Astrocyte (in vitro differentiated cells and primary cell): ENCODE measurements around the gene UFD1. TPM values are rescaled to one million over a fixed set of nuclear protein-coding genes. Genes with fewer than 3 reads are reported as not detected.

ENCODE experiments used
- DNase-seq: peaks from one replicate; pipeline ENCODE4 v3.0.0-alpha.2; 2010; ENCODE audit warnings: low read depth
- FAIRE-seq: peaks from 2 replicates; lab custom pipeline; 2011; peaks lifted over from hg19 to GRCh38; lab: Jason Lieb, UNC
- H2AFZ ChIP-seq: 2 replicates; pipeline ENCODE4 v1.6.0; 2012; ENCODE audit warnings: low read depth, low read length, inconsistent platforms
- H3K27ac ChIP-seq: 2 replicates; pipeline ENCODE4 v1.5.1; 2011; ENCODE audit warnings: low read depth, low read length, inconsistent platforms
- H3K27me3 ChIP-seq: 2 replicates; pipeline ENCODE4 v1.6.0; 2011; ENCODE audit warnings: low read length, inconsistent platforms; ENCODE audit not compliant: insufficient read depth
- H3K36me3 ChIP-seq: 2 replicates; pipeline ENCODE4 v1.5.1; 2011; ENCODE audit warnings: low read length, inconsistent platforms; ENCODE audit not compliant: insufficient read depth
- H3K4me1 ChIP-seq: 2 replicates; pipeline ENCODE4 v1.5.1; 2011; ENCODE audit warnings: low read length, inconsistent platforms; ENCODE audit not compliant: insufficient read depth
- H3K4me2 ChIP-seq: 2 replicates; pipeline ENCODE4 v1.6.0; 2012; ENCODE audit warnings: low read length, inconsistent platforms
- H3K4me3 ChIP-seq: 2 replicates; pipeline ENCODE4 v1.5.1; 2011; ENCODE audit warnings: low read depth, mild to moderate bottlenecking, low read length, inconsistent platforms; ENCODE audit not compliant: insufficient read depth
- H3K79me2 ChIP-seq: 2 replicates; pipeline ENCODE4 v1.6.0; 2012; ENCODE audit warnings: mild to moderate bottlenecking, low read length, inconsistent platforms; ENCODE audit not compliant: insufficient read depth
- H3K9ac ChIP-seq: 2 replicates; pipeline ENCODE4 v1.6.0; 2012; ENCODE audit warnings: mild to moderate bottlenecking, low read length, inconsistent platforms
- H3K9me3 ChIP-seq: 2 replicates; pipeline ENCODE4 v1.5.1; 2012; ENCODE audit warnings: low read depth, mild to moderate bottlenecking, low read length, inconsistent platforms; ENCODE audit not compliant: insufficient read depth
- H4K20me1 ChIP-seq: 2 replicates; pipeline ENCODE4 v1.6.0; 2012; ENCODE audit warnings: low read length, inconsistent platforms; ENCODE audit not compliant: insufficient read depth
- H3K27ac Mint-ChIP-seq: one replicate; pipeline ENCODE4 v1.8.0; 2021; ENCODE audit warnings: mild to moderate bottlenecking, mixed read lengths; ENCODE audit not compliant: unreplicated experiment
- H3K27me3 Mint-ChIP-seq: one replicate; pipeline ENCODE4 v1.8.0; 2021; ENCODE audit warnings: low read depth, mixed read lengths; ENCODE audit not compliant: unreplicated experiment
- H3K36me3 Mint-ChIP-seq: one replicate; pipeline ENCODE4 v1.8.0; 2021; ENCODE audit warnings: low read depth, mixed read lengths; ENCODE audit not compliant: unreplicated experiment
- H3K4me1 Mint-ChIP-seq: one replicate; pipeline ENCODE4 v1.8.0; 2021; ENCODE audit warnings: low read depth, mixed read lengths; ENCODE audit not compliant: unreplicated experiment
- H3K4me3 Mint-ChIP-seq: one replicate; pipeline ENCODE4 v1.8.0; 2021; ENCODE audit warnings: mild to moderate bottlenecking, moderate library complexity, mixed read lengths; ENCODE audit not compliant: unreplicated experiment
- H3K9me3 Mint-ChIP-seq: one replicate; pipeline ENCODE4 v1.8.0; 2021; ENCODE audit warnings: mild to moderate bottlenecking, mixed read lengths; ENCODE audit not compliant: unreplicated experiment
- CTCF ChIP-seq: IDR thresholded peaks from 2 replicates; pipeline ENCODE4 v1.5.1; 2011; ENCODE audit warnings: low read depth, mild to moderate bottlenecking, inconsistent platforms, low read length, moderate library complexity; ENCODE audit not compliant: insufficient read depth
- EZH2 ChIP-seq: IDR thresholded peaks from 2 replicates; pipeline ENCODE4 v1.6.1; 2012; ENCODE audit warnings: mild to moderate bottlenecking, low read length, inconsistent platforms; ENCODE audit not compliant: insufficient read depth
- total RNA-seq: library from RNA; stranded (reverse); gene quantifications from 2 replicates; pipeline ENCODE4 v1.2.1, GENCODE V29; 2021

UFD1 gene
- total RNA-seq, 1 donor from 2014 or later = 105 TPM

- no peaks in the 10 kb centered on the region for H3K9me3 Mint-ChIP-seq
Observed at GRCh38 chr22:19506212-19506611, 27.2 kb upstream of the UFD1 start.

DNA sequence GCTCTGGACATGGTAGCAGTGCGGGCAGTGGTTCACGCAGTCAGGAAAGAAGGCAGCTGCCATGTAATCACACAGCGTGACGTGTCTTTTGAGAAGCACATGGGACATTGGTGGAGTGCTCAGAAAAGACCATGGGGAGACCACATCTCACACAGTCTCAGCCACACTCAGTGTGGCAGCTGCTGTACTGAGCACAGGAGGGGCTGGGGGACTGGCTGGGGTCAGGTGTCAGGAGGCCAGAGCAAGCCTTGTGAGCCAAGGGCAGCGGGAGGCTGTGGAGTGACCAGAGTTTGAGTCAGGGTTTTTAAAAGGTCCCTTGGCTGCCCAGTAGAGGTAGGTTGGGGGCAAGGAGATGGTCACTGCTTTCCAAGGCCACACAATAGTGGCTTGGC lies 26.7 kb upstream of the UFD1 start:
- H3K27me3 ChIP-seq = no peaks in the 10 kb centered on the region
- H3K9ac ChIP-seq = no peak overlapping the region
- no peak for TF ChIP-seq CTCF
- TF ChIP-seq EZH2 = no peak
- H3K4me3 Mint-ChIP-seq = no peak overlapping the region
- H3K36me3 Mint-ChIP-seq = peaks cover 2% of the 10 kb centered on the region
- DNase-seq = no peak
- H3K9me3 Mint-ChIP-seq = no peaks in the 10 kb centered on the region
- H3K4me3 ChIP-seq = no peak overlapping the region
- no peaks in the 10 kb centered on the region for H3K4me1 ChIP-seq
- H3K79me2 ChIP-seq = no peaks in the 10 kb centered on the region
- H3K27me3 Mint-ChIP-seq = peaks cover 18% of the 10 kb centered on the region
- H3K4me1 Mint-ChIP-seq = no peaks in the 10 kb centered on the region
- H3K36me3 ChIP-seq = no peaks in the 10 kb centered on the region
- H3K9me3 ChIP-seq = no peaks in the 10 kb centered on the region
- H3K27ac ChIP-seq = no peak overlapping the region
- no peak overlapping the region for H3K27ac Mint-ChIP-seq
- no peaks in the 10 kb centered on the region for H4K20me1 ChIP-seq
- no peak overlapping the region for H3K4me2 ChIP-seq
- FAIRE-seq = no peak
- H2AFZ ChIP-seq = no peak overlapping the region

More at GRCh38 chr22:19506212-19506611, 27.2 kb upstream of the UFD1 start:
- no peak overlapping the region for H3K27ac ChIP-seq
- Mint-ChIP-seq H3K27me3 (peaks cover 18% of the 10 kb centered on the region), H3K4me1 (no peaks in the 10 kb centered on the region), H3K27ac (no peak overlapping the region), H3K4me3 (no peak overlapping the region), H3K36me3 (peaks cover 2% of the 10 kb centered on the region)
- H3K4me3 ChIP-seq = no peak overlapping the region
- DNase-seq (no peak), FAIRE-seq (no peak)
- no peak overlapping the region for H3K9ac ChIP-seq
- H3K4me2 ChIP-seq = no peak overlapping the region
- TF ChIP-seq CTCF (no peak), EZH2 (no peak)
- H3K9me3 ChIP-seq = no peaks in the 10 kb centered on the region
- no peak overlapping the region for H2AFZ ChIP-seq
- no peaks in the 10 kb centered on the region for H3K4me1 ChIP-seq
- H4K20me1 ChIP-seq = no peaks in the 10 kb centered on the region
- no peaks in the 10 kb centered on the region for H3K79me2 ChIP-seq
- no peaks in the 10 kb centered on the region for H3K27me3 ChIP-seq
- no peaks in the 10 kb centered on the region for H3K36me3 ChIP-seq

GRCh38 chr22:19504900-19505734 lies 26.1 kb upstream of the UFD1 start:
- Histone ChIP-seq H3K79me2 (no peaks in the 10 kb centered on the region), H3K9me3 (no peaks in the 10 kb centered on the region), H4K20me1 (no peaks in the 10 kb centered on the region), H3K36me3 (no peaks in the 10 kb centered on the region), H3K9ac (no peak overlapping the region), H3K27ac (no peak overlapping the region), H3K4me2 (no peak overlapping the region), H2AFZ (no peak overlapping the region), H3K4me1 (no peaks in the 10 kb centered on the region), H3K27me3 (no peaks in the 10 kb centered on the region), H3K4me3 (no peak overlapping the region)
- TF ChIP-seq CTCF = no peak
- no peak for TF ChIP-seq EZH2
- Mint-ChIP-seq H3K4me1 (no peaks in the 10 kb centered on the region), H3K4me3 (no peak overlapping the region), H3K27me3 (peaks cover 21% of the 10 kb centered on the region), H3K36me3 (peaks cover 2% of the 10 kb centered on the region), H3K27ac (no peak overlapping the region), H3K9me3 (no peaks in the 10 kb centered on the region)
- DNase-seq (no peak), FAIRE-seq (no peak)
